ENCODE results near the gene RNF17.

GRCh38 chr13:24921881-24922280, 157.9 kb downstream of the RNF17 start:
- TF ChIP-seq CTCF (IDR thresholded peaks at IDR 0.05 in 4 of 5, conservative IDR thresholded peaks at IDR 0.05 in 1 of 5) = no peak
- TF ChIP-seq POLR2A (IDR thresholded peaks at IDR 0.05) = no peak

Measured in gastrocnemius medialis (tissue), 4 donors.